UCSD-AML1 (cell line): ENCODE data around the gene PTBP2.
"Not testable (repeated sequence)": the region's sequence is repeated elsewhere in the genome, so short reads cannot be mapped to it uniquely, and the experiment has no call there.

Source experiments
- DNase-seq: peaks from one replicate; lab custom pipeline; 2025; ENCODE audit not compliant: unreplicated experiment; lab: John Stamatoyannopoulos, UW

PTBP2 gene

GRCh38 chr1:96727860-96728259 lies 6.3 kb downstream of the PTBP2 start:
- DNase-seq = no peak

GRCh38 chr1:96730574-96731298 lies 9.2 kb downstream of the PTBP2 start:
- DNase-seq = no peak

- DNase-seq = no peak
Observed at GRCh38 chr1:96741335-96741734, 19.8 kb downstream of the PTBP2 start.

GRCh38 chr1:96746440-96747420 lies 25.1 kb downstream of the PTBP2 start:
- DNase-seq = no peak

DNA sequence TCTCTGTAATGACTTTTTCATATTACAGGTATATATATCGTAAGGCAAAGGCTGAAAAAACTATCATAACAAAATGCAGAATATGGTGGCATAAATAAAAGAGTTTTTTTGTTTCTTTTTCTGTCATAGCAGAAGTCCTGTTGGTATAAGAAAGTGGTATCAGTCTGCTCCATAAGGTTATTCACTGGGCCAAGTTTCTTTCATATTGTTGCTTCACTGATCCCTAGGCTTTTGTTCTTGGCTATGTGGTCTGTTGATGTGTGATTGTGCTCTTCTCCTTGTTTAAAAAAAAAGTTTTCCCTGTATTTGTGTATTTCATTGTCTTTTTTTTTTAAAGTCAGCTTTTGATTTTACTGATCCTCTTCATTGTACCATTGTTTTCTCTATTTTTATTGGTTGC lies 26.0 kb downstream of the PTBP2 start:
- no peak for DNase-seq

GRCh38 chr1:96748078-96748477 lies 26.5 kb downstream of the PTBP2 start:
- no peak for DNase-seq

- no peak for DNase-seq
Observed at GRCh38 chr1:96749618-96750017, 28.0 kb downstream of the PTBP2 start.

- no peak for DNase-seq
Observed at GRCh38 chr1:96752394-96752793, 30.8 kb downstream of the PTBP2 start.

- no peak for DNase-seq
Observed at GRCh38 chr1:96756789-96757188, 35.2 kb downstream of the PTBP2 start.

DNA sequence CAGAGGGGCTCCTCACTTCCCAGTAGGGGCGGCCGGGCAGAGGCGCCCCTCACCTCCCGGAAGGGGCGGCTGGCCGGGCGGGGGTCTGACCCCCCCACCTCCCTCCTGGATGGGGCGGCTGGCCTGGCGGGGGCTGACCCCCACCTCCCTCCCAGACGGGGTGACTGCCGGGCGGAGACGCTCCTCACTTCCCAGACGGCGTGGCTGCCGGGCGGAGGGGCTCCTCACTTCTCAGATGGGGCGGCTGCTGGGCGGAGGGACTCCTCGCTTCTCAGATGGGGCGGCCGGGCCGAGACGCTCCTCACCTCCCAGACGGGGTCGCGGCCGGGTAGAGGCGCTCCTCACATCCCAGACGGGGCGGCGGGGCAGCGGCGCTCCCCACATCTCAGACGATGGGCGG lies 41.0 kb downstream of the PTBP2 start:
- not testable (repeated sequence) for DNase-seq

- no peak for DNase-seq
Observed at GRCh38 chr1:96763514-96763913, 41.9 kb downstream of the PTBP2 start.

DNA sequence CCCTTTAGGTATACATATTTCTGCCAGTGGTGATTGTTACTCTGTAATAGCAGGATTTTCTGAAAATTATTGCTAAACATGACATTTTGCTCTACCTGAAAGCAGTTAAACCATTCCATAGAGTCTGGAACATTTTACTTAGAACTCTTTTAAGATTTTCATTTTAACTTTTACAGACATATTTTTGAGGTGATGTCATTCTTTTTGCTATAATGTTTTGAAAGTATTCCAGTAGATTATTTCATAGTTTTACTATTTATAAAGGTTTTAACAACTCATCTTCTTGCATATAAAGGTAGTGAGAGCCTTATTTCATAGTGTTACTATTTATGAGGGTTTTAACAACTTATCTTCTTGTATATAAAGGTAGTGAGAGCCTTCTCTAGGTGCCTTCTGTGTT lies 42.9 kb downstream of the PTBP2 start:
- no peak for DNase-seq

DNA sequence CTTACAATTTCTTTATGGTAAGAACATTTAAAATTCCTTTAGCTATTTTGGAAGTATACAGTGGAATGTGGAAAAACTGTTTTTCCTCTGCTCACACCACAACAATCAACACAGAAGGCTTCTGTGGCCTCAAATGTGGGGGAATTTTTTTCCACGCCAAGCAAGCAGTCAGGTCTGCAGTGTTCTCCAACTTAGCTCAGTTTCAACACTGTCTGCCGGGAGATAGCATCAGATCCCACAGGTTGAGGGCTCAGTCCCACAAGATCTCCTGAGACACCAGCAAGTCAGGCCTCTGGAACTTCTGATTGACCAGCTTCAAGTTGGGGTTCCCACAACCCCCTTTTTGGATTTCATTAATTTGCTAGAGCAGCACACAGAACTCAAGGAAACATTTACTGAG lies 50.3 kb downstream of the PTBP2 start:
- no peak for DNase-seq

DNA sequence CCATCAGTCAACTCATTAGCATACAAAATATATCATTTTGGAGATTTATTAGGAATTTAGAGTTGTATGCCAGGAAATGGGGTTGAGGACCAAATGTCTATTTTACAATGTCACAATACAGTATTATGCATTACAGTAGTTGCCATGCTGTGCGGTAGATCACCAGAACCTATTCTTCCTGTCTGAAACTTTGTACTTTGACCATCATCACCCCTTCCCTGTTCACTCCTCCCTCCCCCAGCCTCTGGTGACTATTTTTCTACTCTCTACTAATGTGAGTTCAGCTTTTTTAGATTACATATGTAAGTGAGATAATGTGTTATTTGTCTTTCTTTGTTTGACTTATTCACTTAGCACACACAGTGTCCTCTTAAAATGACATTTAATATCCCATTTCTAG lies 50.8 kb downstream of the PTBP2 start:
- no peak for DNase-seq

- DNase-seq = no peak
Observed at GRCh38 chr1:96772972-96773371, 51.4 kb downstream of the PTBP2 start.

- DNase-seq = no peak
Observed at GRCh38 chr1:96782206-96782605, 60.6 kb downstream of the PTBP2 start.

DNA sequence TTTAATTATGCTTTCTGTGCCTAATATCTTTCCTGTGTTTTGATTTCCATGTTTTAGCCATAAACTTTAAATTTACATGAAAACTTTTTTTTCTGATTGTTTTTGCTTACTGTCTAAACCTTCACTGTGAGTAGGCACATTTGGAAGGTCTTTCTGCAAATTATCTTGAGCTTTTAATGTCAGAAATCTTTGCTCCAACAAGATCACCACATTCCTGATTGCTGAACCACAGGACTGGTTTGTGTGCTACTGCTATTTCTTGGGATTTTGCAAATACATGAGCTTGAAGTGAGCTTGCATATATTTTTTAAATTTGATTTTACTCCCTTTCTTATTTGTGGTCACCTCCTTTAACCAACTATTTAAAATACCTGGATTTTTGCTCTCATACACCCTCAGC lies 61.3 kb downstream of the PTBP2 start:
- DNase-seq = no peak

DNA sequence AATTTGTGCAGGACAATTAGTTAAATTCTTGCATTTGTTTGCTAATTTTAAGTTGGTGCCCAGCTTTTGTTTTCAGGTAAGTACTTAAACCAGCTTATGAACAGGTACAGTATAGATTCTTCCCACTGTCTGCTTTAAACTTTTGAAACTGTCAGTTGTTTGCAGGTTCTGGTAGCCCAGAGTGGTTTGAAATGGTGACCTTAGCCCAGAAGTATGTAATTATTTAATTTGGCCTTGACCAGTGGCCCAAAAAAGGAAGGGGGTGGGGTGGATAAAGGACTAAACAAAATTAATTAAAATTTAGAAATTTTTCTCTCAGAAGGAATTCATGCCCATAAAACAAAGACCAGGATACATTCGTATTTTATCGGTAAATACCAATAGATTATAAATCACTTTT lies 69.0 kb downstream of the PTBP2 start:
- no peak for DNase-seq

DNA sequence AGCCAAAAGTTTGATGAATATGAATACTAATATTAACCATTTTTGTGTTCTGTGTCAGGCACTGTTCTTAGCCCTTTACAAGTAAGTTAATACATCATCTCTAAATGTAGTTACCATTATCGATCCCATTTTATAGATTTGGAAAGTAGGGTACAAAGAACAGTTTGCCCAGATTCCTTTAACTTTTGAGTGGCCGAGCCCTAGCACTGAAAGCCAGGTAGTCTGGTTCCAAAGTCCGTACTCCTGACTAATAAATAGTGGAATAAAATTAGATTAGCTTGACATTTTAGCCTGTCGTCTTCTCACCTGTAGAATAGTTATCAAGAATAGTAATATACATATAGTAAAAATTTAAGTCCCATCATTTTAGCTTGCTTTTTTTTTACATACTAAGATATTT lies 70.6 kb downstream of the PTBP2 start:
- DNase-seq = no peak

- DNase-seq = not testable (repeated sequence)
Observed at GRCh38 chr1:96801696-96802095, 80.1 kb downstream of the PTBP2 start.

DNA sequence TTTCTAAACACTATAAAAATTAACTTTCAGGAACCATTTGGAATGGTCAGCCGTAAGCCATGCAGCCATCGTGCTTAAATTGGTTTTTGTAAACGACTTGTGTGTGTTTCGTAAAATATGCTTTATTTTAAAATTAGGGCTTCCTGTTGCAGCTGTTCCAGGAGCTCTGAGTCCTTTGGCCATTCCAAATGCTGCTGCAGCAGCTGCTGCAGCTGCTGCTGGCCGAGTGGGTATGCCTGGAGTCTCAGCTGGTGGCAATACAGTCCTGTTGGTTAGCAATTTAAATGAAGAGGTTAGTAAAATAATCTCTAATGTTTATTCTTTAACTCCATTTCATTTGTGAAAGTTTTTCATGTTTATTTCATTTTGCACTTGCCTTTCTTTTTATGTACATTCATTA lies 83.1 kb downstream of the PTBP2 start:
- DNase-seq = no peak

GRCh38 chr1:96808191-96808590 lies 86.6 kb downstream of the PTBP2 start:
- no peak for DNase-seq
